ENCODE results near the gene ENOX1. TPM values are rescaled to one million over a fixed set of nuclear protein-coding genes. Genes with fewer than 3 reads are reported as not detected.

Gene ENOX1
- total RNA-seq, 1 donor from 2014 or later: 1.1 TPM

- H3F3A ChIP-seq (ENCODE audit: low read depth): no peaks in the 10 kb centered on the region
- no peak overlapping the region for H3K9ac ChIP-seq
- no peak overlapping the region for H3K4me3 ChIP-seq
- H2AFZ ChIP-seq (replicated peaks): no peak overlapping the region
- H3K4me1 Mint-ChIP-seq: no peaks in the 10 kb centered on the region
- no peak overlapping the region for H3K4me2 ChIP-seq
- H3K27ac ChIP-seq: no peak overlapping the region
- H3K9me3 Mint-ChIP-seq: peaks cover 2% of the 10 kb centered on the region
- H3K79me2 ChIP-seq (ENCODE audit: low read depth): no peaks in the 10 kb centered on the region
- H3K36me3 ChIP-seq: no peaks in the 10 kb centered on the region
- H3K4me3 Mint-ChIP-seq: no peak overlapping the region
- no peak for DNase-seq (ENCODE audit: low spot score)
- no peaks in the 10 kb centered on the region for H3K36me3 Mint-ChIP-seq
- no peaks in the 10 kb centered on the region for H3K27me3 Mint-ChIP-seq (ENCODE audit: insufficient read depth, low read depth)
- TF ChIP-seq EZH2 (IDR thresholded peaks at IDR 0.05) (no peak), EZH2phosphoT487 (IDR thresholded peaks at IDR 0.05) (no peak), CTCF (IDR thresholded peaks at IDR 0.05) (no peak)
- no peaks in the 10 kb centered on the region for H4K20me1 ChIP-seq (ENCODE audit: low read depth)
- H3K4me1 ChIP-seq: peaks cover 21% of the 10 kb centered on the region
- no peaks in the 10 kb centered on the region for H3K27me3 ChIP-seq
- H3K9me3 ChIP-seq (ENCODE audit: low read depth): no peaks in the 10 kb centered on the region
- no peak overlapping the region for H3K27ac Mint-ChIP-seq
These were observed 241.4 kb downstream of the ENOX1 start for GRCh38 chr13:43545317-43545874.

- Histone ChIP-seq H3K9ac (no peak overlapping the region), H3K36me3 (no peaks in the 10 kb centered on the region), H3K4me2 (no peak overlapping the region), H4K20me1 (ENCODE audit: low read depth) (no peaks in the 10 kb centered on the region), H3K4me1 (peaks cover 21% of the 10 kb centered on the region), H2AFZ (replicated peaks) (no peak overlapping the region), H3K79me2 (ENCODE audit: low read depth) (no peaks in the 10 kb centered on the region), H3K27ac (no peak overlapping the region), H3K27me3 (no peaks in the 10 kb centered on the region), H3K4me3 (no peak overlapping the region), H3F3A (ENCODE audit: low read depth) (no peaks in the 10 kb centered on the region), H3K9me3 (ENCODE audit: low read depth) (no peaks in the 10 kb centered on the region)
- no peaks in the 10 kb centered on the region for H3K27me3 Mint-ChIP-seq (ENCODE audit: insufficient read depth, low read depth)
- DNase-seq (ENCODE audit: low spot score): no peak
- H3K4me3 Mint-ChIP-seq: no peak overlapping the region
- no peaks in the 10 kb centered on the region for H3K4me1 Mint-ChIP-seq
- TF ChIP-seq CTCF (IDR thresholded peaks at IDR 0.05): no peak
- no peak for TF ChIP-seq EZH2phosphoT487 (IDR thresholded peaks at IDR 0.05)
- no peak for TF ChIP-seq EZH2 (IDR thresholded peaks at IDR 0.05)
- H3K36me3 Mint-ChIP-seq: no peaks in the 10 kb centered on the region
- H3K9me3 Mint-ChIP-seq: peaks cover 2% of the 10 kb centered on the region
- no peak overlapping the region for H3K27ac Mint-ChIP-seq
These were observed 242.1 kb downstream of the ENOX1 start for GRCh38 chr13:43544631-43545030.

GRCh38 chr13:43544011-43544410 is 242.8 kb downstream of the ENOX1 start:
- Mint-ChIP-seq H3K4me3 (no peak overlapping the region), H3K4me1 (no peaks in the 10 kb centered on the region), H3K27me3 (ENCODE audit: insufficient read depth, low read depth) (no peaks in the 10 kb centered on the region), H3K9me3 (peaks cover 2% of the 10 kb centered on the region), H3K27ac (no peak overlapping the region), H3K36me3 (no peaks in the 10 kb centered on the region)
- H3K4me3 ChIP-seq: no peak overlapping the region
- no peak overlapping the region for H3K4me2 ChIP-seq
- no peaks in the 10 kb centered on the region for H3K27me3 ChIP-seq
- no peaks in the 10 kb centered on the region for H3K9me3 ChIP-seq (ENCODE audit: low read depth)
- H2AFZ ChIP-seq (replicated peaks): no peak overlapping the region
- H3K4me1 ChIP-seq: peaks cover 21% of the 10 kb centered on the region
- H3K79me2 ChIP-seq (ENCODE audit: low read depth): no peaks in the 10 kb centered on the region
- no peak for DNase-seq (ENCODE audit: low spot score)
- H4K20me1 ChIP-seq (ENCODE audit: low read depth): no peaks in the 10 kb centered on the region
- H3F3A ChIP-seq (ENCODE audit: low read depth): no peaks in the 10 kb centered on the region
- no peak overlapping the region for H3K27ac ChIP-seq
- no peak for TF ChIP-seq EZH2phosphoT487 (IDR thresholded peaks at IDR 0.05)
- TF ChIP-seq EZH2 (IDR thresholded peaks at IDR 0.05): no peak
- TF ChIP-seq CTCF (IDR thresholded peaks at IDR 0.05): no peak
- no peaks in the 10 kb centered on the region for H3K36me3 ChIP-seq
- no peak overlapping the region for H3K9ac ChIP-seq
